NOMO-1 treated with DMSO at 0.1 percent for 48 hours (cell line): ENCODE measurements around the gene ARL8A.
"Not testable (repeated sequence)": the region's sequence is repeated elsewhere in the genome, so short reads cannot be mapped to it uniquely, and the experiment has no call there.

Experiments
- DNase-seq: peaks from one replicate; lab custom pipeline; 2025; ENCODE audit not compliant: unreplicated experiment; lab: John Stamatoyannopoulos, UW

The ARL8A gene

DNA sequence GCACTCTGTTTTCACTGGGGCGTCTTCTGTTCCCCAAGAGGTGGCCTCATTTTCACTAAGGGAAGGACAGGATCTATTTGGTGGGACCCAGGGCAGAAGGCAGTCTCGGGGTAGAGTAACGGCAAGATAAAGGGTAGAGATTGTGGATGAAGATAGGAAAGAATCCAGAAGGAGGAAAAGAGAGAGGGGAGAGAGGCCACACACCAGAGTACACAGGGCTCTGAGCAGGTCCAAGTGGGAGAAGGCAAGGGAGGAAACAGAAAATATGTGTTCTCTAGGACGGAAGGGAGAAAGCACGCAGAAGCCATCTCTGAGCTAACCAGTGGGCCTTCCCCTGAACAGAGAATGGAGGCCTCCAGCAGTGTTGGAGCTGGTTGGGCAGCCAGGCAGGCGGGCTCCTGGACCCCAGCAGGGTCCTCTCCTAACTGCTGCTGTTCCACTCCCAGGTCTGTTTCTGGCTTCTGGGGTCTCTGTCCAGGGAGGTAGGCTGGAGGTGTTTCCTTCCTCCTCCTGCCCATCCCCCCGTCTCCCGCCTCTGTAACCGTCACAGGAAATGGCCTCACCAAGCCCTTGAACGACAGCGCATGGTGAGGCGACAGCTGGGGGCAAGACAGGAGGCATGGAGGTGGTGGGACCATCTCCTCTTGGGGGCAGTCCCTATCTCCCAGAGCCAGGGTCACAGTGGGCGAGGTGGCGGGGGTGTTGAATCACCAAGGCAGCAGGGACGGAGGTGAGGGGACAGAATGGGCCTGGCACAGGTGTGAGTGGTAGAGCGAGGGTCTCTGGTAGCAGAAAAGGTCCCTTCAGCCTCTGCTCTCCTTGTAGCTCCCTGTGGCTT, 15.2 kb upstream of the ARL8A start:
- DNase-seq = peak; percentile 61

DNA sequence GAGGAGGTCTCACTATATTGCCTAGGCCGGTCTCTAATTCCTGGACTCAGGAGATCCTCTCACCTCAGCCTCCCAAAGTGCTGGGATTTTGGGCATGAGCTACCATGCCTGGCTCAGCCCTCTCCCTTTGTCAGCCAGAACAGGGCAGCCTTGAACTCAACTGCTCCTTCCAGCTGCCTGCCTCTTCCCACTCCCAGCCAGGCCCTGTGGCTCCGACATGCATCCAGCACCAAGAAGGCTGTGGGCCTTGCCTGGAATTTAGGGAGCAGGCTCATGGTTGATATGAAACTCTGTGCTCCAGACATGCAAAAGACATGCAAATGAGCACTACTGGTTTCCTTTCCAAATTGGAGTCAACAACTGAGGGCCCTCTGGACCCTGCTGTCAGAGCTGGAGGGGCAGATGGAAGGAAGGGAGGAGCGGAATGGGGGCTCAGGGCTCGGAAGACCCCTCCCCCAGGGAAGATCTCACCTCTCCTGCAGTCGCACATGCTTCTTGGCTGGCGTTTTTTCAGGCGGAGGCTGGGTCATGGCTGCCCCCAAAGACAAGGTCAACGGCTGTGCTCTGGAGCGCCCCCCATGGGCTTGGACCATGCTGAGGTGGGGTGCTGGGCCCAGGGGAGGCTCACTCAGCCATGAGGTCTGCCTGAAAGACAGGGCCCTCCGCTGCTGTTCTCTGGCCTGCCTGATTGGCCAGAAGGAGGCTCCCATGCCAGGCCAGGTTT, 14.4 kb upstream of the ARL8A start:
- DNase-seq = peak; percentile 34

DNA sequence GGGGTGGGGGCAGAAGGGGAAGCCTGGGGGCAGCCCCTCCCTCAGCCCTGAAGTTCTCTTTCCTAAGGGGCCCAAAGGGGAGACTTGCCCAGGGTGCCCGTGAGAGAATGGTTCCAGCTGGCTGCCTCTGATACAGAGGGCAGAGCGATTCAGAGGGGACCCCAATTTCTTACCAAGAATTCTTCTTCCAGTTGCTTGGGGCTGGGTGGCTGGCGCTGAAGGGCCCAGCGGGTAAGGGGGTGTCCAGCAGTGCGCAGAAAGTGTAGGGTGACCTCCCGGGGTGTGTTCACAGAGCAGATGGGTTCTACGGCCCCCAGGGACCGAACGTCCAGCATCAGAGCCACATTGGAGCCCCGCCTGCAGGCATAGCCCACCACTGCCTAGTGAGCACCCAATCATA, 13.4 kb upstream of the ARL8A start:
- no peak for DNase-seq

DNA sequence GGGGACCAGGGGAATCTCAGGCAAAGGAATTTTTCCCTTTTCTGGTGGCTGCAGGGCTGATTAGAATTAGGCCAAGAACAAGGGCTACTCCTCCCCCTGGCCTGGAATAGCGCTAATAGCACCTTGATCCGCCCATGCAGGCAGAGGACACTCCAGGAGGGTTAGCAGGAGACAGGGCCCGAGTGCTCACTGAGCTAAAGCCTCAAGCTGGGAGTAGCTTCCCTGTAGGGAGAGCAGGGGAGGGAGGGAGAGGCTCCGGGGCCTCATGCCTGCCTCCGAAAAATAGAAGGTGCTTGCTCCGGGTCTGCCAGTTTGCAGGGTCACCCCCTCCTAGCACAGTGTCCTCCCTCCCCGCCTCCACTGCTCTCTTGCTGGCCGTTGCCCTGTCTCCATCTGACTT, 12.1 kb upstream of the ARL8A start:
- no peak for DNase-seq

DNA sequence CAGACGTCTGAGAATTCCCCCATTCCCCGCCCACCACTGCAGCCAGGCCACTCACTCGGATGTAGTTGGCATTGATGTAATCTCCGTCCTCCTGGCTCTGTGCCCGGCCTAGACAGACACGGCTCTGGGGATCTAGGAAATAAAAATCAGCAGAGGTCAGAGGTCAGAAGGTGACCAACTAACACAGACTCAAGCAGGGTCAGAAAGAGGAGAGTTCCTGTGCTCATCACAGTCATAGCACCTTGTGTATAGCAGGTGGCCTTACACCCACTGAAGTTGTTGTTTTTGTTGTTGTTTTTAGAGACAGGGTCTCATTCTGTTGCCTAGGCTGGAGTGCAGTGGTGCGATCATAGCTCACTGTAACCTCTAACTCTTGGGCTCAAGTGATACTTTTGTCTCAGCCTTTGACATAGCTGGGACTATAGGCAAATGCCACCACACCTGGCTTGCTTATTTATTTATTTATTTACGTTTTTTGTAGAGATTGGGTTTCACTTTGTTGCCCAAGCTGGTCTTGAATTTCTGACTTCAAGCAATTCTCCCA, 11.0 kb upstream of the ARL8A start:
- no peak for DNase-seq

DNA sequence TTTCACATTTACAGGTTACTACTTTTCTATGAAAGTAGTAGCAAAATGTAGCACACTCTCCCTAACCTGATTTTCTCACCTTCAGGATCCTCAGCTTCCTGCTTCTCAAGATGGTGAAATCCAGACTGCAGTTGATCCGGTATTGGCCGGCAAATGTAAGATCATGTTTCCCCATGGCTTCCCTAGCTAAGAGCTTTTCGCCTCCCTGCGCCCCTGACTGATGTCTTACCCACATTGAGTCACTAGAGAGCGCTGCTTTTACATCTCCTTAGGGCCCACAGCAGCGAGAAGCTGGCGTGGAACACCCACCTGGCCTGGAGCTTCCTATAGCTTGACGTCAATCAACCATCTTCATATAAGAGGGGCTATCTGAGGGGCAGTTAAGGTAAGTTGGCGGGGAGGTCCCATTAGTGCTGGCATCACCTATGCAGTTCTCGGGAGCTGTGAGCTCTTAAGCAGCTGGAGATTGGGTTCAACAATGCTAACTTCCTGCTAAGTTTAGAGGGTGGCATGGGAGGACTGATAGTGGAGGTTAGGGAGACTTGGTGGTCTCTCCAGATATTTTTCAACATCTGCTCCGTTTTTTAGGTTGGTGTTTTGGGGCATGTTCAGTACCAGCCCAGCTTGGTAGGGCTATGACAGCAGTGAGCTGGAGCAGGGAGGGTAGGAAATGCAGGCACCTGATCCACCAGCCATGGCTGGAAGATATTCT, 10.4 kb upstream of the ARL8A start:
- peak; percentile 40 for DNase-seq

DNA sequence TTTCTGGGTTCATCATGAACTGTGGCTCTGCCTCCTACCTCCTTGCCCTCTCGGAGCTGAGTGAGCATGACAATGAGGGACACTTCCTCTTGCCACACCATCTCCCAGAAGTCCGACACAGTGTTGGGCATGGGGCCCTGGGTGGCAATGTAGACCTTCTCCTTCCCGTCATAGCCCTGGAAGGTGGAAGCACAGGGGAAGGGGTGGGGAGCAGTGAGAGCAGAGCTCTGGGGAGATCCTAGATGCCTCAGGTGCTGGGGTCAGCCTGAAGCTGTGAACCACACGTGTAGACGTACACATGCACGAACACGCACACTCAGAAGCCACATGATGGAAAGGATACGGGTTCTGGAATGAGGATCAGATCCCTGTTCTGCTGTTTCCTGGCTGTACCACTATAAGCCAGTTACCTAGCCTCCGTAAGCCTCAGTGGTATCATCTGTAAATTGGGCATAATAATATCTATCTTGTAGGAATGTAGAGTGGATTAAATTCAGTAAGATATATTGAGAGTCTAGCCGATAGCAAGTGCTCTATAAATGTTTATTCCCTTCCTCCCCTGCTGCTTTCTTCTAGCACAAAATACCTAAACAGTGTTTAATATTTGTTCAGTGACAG, 9.7 kb upstream of the ARL8A start:
- no peak for DNase-seq

DNA sequence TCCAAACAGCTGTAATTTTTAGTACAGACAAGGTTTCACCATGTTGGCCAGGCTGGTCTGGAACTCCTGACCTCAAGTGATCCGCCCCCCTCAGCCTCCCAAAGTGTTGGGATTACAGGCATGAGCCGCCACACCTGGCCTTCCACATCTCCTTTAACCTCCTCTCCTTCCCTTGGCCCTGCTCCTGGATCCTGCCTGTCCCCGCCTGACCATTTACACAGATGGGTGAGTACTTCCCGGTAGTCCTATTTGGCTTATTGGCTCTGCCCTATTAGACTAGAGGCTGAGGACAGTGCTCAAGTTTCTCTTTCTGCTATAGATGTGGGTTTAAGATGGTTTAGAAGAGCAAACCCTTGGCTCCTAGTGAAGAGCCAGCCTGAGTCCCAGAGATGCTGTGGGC, 8.7 kb upstream of the ARL8A start:
- DNase-seq = no peak

DNA sequence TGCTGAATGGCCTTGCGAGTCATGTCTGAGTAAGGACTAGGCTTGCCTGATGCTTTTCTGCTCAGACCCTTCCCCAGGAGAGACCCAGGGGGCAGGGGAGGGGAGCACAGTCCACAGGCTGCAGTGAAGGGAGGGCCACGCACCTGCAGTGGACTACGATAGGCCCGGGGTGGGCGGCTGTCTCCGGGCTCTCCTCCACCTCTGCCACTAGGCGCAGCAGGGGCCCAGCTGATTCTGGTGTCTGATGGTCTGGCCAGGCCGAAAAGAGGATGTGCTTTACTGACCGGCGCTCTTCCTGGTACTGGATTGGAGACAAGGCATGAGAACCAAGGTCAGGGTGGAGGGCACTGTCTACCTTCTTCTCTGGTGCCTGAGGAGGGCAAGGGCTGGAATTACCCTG, 7.9 kb upstream of the ARL8A start:
- DNase-seq = no peak

DNA sequence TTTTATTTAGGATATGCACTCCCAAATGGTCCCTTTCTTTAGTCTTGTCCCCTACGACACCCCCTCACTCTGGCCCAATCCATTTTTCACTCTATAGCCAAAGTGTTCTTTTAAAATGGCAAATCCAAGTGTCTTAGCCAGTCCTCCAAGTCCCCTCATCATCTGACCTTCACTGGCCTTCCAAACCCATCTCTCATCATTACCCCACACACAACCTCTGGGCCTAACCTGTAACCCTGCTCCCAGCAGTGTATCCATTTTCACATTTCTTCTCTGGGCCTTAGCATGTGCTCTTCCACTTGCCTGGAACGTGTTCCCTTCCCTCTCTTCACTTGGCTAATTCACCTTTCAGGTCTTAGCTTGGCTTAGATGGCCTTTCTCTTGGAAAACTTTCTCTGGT, 6.5 kb upstream of the ARL8A start:
- DNase-seq = no peak

DNA sequence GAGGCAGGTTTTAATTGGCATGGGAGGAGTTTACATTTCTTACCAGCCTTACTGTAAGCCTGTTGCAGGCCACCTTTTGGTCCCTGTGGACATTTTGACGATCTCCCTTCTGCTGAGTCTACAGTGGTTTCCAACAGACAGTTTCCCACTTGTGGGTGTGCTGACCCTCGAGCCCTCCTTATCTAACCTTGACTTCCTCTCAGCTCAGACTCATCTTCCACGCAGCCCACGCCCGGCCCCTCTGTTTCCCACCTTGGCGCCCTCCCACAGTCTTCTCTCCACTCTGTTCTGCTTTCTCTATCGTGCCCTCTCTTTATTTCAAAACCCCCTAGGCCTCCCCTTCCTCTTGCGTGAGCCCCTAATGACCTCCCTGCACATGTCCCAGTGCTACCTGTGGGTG, 6.1 kb upstream of the ARL8A start:
- DNase-seq = no peak

DNA sequence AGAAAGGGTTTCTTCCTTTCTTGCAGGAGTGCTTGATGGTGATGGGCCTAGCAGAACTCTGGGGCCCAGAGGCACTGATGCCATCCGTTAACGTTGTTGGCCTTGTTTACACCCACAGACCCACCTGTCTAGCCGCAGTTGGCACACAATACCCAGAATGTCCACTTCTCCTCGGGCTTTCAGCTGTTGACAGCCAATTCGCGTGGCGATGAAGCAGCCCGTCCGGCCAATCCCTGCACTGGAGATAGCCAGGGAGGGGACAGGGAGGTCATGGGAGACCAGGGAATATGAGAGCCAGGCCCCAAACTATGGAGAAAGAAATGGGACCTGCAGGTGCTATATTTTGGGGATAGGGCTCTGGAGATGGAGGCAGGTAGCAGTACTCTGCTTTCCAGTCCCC, 5.7 kb upstream of the ARL8A start:
- no peak for DNase-seq

DNA sequence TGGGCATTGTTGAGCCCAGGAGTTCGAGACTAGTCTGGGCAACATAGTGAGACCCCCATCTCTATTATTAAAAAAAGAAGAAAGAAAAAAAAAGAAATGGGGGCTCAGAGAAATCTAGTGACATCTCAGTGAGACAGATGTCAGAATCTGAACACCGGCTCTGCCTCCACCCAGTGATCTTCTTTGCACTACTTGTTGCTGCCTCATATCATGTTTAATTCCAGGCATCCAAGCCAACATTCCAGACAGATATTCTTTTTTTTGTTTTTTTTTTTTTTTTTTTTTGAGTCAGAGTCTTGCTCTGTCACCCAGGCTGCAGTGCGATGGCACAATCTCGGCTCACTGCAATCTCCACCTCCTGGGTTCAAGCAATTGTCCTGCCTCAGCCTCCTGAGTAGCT, 5.0 kb upstream of the ARL8A start:
- no peak for DNase-seq

DNA sequence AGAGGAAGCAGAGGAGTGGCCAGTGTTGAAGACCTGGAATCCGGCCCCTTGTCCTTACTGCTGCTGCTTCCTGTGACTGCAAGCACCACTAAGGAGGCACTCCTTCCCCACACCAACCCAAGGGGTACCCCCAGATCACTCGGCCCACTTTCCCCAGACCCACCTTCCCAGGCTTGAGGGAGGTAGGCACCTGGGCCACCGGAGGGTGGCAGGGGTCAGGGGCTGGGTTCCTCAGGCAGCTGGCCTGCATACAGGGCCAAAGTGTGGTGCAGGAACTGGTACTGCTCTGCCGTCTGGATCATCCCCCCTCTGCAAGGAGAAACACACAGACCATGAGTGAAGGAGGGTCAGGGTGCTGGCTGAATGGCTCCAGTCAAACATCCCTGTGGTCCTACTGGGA, 3.9 kb upstream of the ARL8A start:
- no peak for DNase-seq

DNA sequence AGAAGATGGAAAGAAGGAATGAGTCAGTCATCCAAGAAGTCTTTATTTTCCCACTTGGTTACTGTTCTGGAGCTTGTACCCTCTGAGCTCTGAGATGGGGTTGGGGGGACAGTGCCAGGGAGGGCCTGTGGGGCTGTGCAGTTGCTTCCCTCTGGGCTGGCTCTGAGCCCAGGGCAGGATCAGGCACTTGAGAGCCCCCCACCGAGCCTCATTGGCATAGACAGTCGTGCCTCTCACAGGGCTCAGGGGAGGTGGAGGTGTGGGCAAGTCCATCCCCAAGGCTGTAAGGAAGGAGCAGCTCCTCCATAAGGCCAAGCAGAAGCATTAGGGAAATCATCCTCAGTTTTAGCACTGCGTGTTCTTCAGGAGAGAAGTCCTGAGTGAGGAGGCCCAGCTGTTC, 2.5 kb upstream of the ARL8A start:
- DNase-seq = no peak

DNA sequence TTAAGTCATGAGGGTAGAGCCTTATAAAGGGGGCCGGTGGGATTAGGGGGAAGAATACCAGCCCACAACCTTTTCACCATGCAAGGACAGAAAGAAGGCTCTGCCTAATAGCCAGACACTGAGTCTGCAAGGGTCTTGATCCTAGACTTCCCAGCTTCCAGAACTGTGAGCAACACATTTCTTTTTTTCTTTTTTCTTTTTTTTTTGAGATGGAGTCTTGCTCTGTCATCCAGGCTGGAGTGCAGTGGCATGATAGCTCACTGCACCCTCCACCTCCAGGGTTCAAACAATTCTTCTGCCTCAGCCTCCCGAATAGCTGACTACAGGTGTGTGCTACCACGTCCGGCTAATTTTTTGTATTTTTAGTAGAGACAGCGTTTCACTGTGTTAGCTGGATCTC, 1.7 kb upstream of the ARL8A start:
- no peak for DNase-seq

DNA sequence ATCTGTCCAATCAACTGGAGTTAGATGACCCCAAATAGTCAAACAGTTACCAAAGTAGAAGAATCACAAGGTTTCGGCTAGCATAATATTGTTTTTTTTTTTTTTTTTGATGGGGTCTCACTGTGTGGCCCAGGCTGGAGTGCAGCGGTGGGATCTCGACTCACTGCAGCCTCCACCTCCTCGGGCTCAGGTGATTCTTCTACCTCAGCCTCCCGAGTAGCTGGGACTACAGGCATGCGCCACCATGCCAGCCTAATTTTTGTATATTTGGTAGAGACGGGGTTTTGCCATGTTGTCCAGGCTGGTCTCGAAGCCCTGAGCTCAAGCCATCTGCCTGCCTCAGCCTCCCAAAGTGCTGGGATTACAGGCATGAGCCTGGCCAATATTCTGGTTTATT, 1.2 kb upstream of the ARL8A start:
- not testable (repeated sequence) for DNase-seq

DNA sequence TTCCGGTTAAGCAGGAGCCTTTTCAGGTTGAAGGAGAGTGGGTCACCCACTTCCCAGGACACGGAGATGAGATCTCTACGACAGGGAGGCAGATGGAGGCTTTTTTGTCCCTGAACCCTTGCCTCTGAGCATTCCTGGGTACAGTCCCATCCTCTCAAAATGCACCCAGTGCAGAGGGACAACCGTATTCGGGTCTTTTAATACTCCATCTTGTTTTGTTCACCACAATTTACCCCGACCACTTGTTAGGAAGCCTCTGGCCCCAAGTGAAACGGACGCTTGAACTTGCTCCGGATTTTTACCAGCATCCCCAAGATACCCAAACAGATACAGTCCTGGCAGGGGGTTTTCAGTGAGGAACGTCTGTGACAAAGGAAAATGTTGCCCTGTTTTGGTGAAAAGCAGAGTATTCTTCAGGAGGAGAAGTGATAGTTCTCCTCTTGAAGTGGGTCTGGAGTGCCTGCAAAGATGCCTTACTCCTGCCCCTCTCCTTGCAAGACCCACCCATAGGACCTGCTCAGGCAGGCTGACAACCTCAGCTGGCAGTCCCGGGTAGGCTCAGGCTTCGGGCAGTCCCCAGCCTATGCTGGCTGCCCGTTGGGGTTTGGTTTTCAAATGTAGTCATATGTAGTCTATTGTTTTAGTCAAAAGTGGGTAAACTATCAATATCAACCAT, 669 bp upstream of the ARL8A start:
- DNase-seq = peak; percentile 25

DNA sequence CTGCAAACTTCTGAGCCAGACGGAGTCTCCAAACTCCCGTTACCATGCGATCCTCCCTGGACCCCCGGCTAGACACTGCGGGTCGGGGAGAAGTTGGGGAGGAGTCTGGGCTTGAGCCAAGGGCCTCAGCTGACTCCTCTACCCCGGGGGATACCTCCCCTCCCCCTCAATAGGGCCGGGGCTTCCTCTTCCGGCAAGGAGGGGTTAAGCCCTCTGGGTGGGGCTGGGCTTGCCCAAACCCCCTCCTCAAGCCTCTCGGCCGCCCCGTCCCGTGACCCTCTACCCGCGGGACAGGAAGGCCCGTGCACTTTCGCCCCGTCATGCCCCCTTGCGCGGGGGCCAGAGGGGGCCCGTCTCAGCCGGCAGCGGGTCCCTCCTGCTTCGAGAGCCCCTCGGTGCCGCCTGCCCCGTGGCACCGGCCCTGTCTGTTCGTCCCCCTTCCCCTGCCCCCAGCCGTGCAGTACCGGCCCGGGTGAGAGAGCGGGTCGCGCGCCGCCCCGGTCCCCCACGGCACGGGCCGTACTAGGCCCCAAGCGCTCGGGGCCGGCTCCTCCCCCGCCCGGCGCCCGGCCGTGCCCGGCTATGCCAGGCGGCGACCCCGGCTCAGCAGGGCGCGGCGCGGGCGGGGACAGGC, 652 bp downstream of the ARL8A start:
- peak; percentile 52 for DNase-seq
